OCI-LY3 (cell line): Measurements from ENCODE around the gene ZNF223.

Source experiments
- EZH2phosphoT487 ChIP-seq: fragments of 200-600 bp; shearing (Covaris generic); IDR thresholded peaks from 2 replicates; pipeline ENCODE4 v1.6.1; 2018; ENCODE audit warnings: antibody characterized with exemption, mixed run types, low read depth
- TF ChIP-seq, protein P1 (sequence below): fragments of 200-600, 300-600 bp; sonication (generic); IDR thresholded peaks from 2 replicates; pipeline ENCODE4 v1.5.1; 2014; ENCODE audit warnings: antibody characterized with exemption, low read length, low read depth

GRCh38 chr19:44066305-44066704 is 14.5 kb downstream of the ZNF223 start:
- TF ChIP-seq, protein P1, sequence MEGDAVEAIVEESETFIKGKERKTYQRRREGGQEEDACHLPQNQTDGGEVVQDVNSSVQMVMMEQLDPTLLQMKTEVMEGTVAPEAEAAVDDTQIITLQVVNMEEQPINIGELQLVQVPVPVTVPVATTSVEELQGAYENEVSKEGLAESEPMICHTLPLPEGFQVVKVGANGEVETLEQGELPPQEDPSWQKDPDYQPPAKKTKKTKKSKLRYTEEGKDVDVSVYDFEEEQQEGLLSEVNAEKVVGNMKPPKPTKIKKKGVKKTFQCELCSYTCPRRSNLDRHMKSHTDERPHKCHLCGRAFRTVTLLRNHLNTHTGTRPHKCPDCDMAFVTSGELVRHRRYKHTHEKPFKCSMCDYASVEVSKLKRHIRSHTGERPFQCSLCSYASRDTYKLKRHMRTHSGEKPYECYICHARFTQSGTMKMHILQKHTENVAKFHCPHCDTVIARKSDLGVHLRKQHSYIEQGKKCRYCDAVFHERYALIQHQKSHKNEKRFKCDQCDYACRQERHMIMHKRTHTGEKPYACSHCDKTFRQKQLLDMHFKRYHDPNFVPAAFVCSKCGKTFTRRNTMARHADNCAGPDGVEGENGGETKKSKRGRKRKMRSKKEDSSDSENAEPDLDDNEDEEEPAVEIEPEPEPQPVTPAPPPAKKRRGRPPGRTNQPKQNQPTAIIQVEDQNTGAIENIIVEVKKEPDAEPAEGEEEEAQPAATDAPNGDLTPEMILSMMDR: no peak
- no peak for TF ChIP-seq EZH2phosphoT487
